CD14-positive monocyte (primary cell): ENCODE data around the gene PDPK1. TPM values are rescaled to one million over a fixed set of nuclear protein-coding genes. Genes with fewer than 3 reads are reported as not detected.

Experiments
- DNase-seq, 3 donors: peaks; one replicate each; pipeline ENCODE4 v3.0.0-alpha.2; 2011 to 2022
- H2AFZ ChIP-seq: 2 replicates; pipeline ENCODE4 v1.6.0; 2012; ENCODE audit warnings: mild to moderate bottlenecking, low read depth, low read length, inconsistent platforms; ENCODE audit not compliant: insufficient read depth, poor library complexity, severe bottlenecking
- H3K27ac ChIP-seq, 2 donors: 1 replicate in 1 of 2; 2 replicates in 1 of 2; pipeline ENCODE4 v1.5.1; 2012 to 2013; ENCODE audit warnings: low read length in 2 of 2, control low read depth in 1 of 2, inconsistent platforms in 1 of 2, low read depth in 1 of 2, mild to moderate bottlenecking in 1 of 2
- H3K27me3 ChIP-seq, 2 donors: one replicate each; pipeline versions ENCODE4 v1.6.0 to v1.6.1; 2011 to 2013; ENCODE audit warnings: low read length in 2 of 2; ENCODE audit not compliant: control insufficient read depth in 2 of 2, insufficient read depth in 2 of 2
- H3K36me3 ChIP-seq, 2 donors: replicated peaks in 1 of 2; 1 replicate in 1 of 2; 2 replicates in 1 of 2; pipeline versions ENCODE4 v1.5.1 to v1.6.1; 2012 to 2013; ENCODE audit warnings: low read length in 2 of 2, control low read depth in 1 of 2, inconsistent platforms in 1 of 2, mild to moderate bottlenecking in 1 of 2; ENCODE audit not compliant: insufficient read depth in 2 of 2, control insufficient read depth in 1 of 2
- H3K4me1 ChIP-seq, 2 donors: 1 replicate in 1 of 2; 2 replicates in 1 of 2; pipeline versions ENCODE4 v1.5.1 to v1.6.1; 2012 to 2013; ENCODE audit warnings: low read length in 2 of 2, control low read depth in 1 of 2, inconsistent platforms in 1 of 2, mild to moderate bottlenecking in 1 of 2, moderate library complexity in 1 of 2; ENCODE audit not compliant: insufficient read depth in 2 of 2, control insufficient read depth in 1 of 2
- H3K4me2 ChIP-seq: replicated peaks from 2 replicates; pipeline ENCODE3; 2012; ENCODE audit warnings: low read length, moderate library complexity, mild to moderate bottlenecking; ENCODE audit not compliant: poor library complexity, severe bottlenecking; ENCODE audit errors: extremely low read depth
- H3K4me3 ChIP-seq, 3 experiments: fragments of 200-600 bp in 1 of 3; sonication (generic) in 1 of 3; replicated peaks in 1 of 3; 1 replicate in 2 of 3; 2 replicates in 1 of 3; pipeline ENCODE4 v1.5.1; 2011 to 2013; ENCODE audit warnings: low read length in 3 of 3, mild to moderate bottlenecking in 3 of 3, control low read depth in 2 of 3, low read depth in 2 of 3, inconsistent platforms in 1 of 3, moderate library complexity in 1 of 3
- H3K79me2 ChIP-seq: 2 replicates; pipeline ENCODE4 v1.6.0; 2012; ENCODE audit warnings: mild to moderate bottlenecking, control low read depth, inconsistent platforms, low read length, moderate library complexity; ENCODE audit not compliant: insufficient read depth
- H3K9ac ChIP-seq: 2 replicates; pipeline ENCODE4 v1.6.0; 2017; ENCODE audit warnings: low read length, mild to moderate bottlenecking; ENCODE audit not compliant: insufficient read depth, poor library complexity, severe bottlenecking
- H3K9me3 ChIP-seq, 2 donors: replicated peaks in 1 of 2; 1 replicate in 1 of 2; 2 replicates in 1 of 2; pipeline versions ENCODE4 v1.5.1 to v1.6.1; 2012 to 2013; ENCODE audit warnings: low read length in 2 of 2, control low read depth in 1 of 2; ENCODE audit not compliant: control insufficient read depth in 1 of 2, insufficient read depth in 1 of 2
- H4K20me1 ChIP-seq: 2 replicates; pipeline ENCODE4 v1.6.0; 2012; ENCODE audit warnings: mild to moderate bottlenecking, low read length, control low read depth, moderate library complexity; ENCODE audit not compliant: insufficient read depth
- H3K27ac Mint-ChIP-seq, 7 donors: one replicate each; pipeline ENCODE4 v1.8.0; 2020; ENCODE audit warnings: mild to moderate bottlenecking in 7 of 7, mixed read lengths in 7 of 7, moderate library complexity in 6 of 7, inconsistent platforms in 2 of 7
- H3K27me3 Mint-ChIP-seq, 3 donors: one replicate each; pipeline ENCODE4 v1.8.0; 2021 to 2022; ENCODE audit warnings: low read depth in 3 of 3, mild to moderate bottlenecking in 3 of 3, mixed read lengths in 3 of 3, moderate library complexity in 3 of 3, inconsistent platforms in 1 of 3
- H3K36me3 Mint-ChIP-seq, 2 donors: one replicate each; pipeline ENCODE4 v1.8.0; 2020; ENCODE audit warnings: mixed read lengths in 2 of 2, inconsistent platforms in 1 of 2, mild to moderate bottlenecking in 1 of 2
- H3K4me1 Mint-ChIP-seq: one replicate; pipeline ENCODE4 v1.8.0; 2020; ENCODE audit warnings: mild to moderate bottlenecking, mixed read lengths
- H3K4me3 Mint-ChIP-seq, 2 donors: one replicate each; pipeline ENCODE4 v1.8.0; 2020; ENCODE audit warnings: mild to moderate bottlenecking in 2 of 2, mixed read lengths in 2 of 2, moderate library complexity in 1 of 2
- H3K9me3 Mint-ChIP-seq, 7 donors: one replicate each; pipeline ENCODE4 v1.8.0; 2020 to 2022; ENCODE audit warnings: mixed read lengths in 7 of 7, mild to moderate bottlenecking in 6 of 7, moderate library complexity in 6 of 7, inconsistent platforms in 2 of 7
- WGBS: methylation state at CpG from one replicate; pipeline ENCODE4 v1.1.5; 2013; ENCODE audit warnings: missing lambda C conversion rate; ENCODE audit not compliant: insufficient coverage; 5-methylcytosine and 5-hydroxymethylcytosine counted together
- intact Hi-C, 2 donors: fragments of 100-400 bp; cut with micrococcal nuclease; formaldehyde crosslinking; loops; one replicate each; pipeline versions ENCODE4 v1.15.0 to v1.15.1; 2023
- polyA plus RNA-seq, 3 donors: library from polyadenylated mRNA; depleted of rRNA in 1 of 3; unstranded in 2 of 3; stranded (reverse) in 1 of 3; fragments of 300-500 nt in 2 of 3; fragments of >200 nt in 1 of 3; fragmentation: Illumina TruSeq in 2 of 3; gene quantifications; 1 replicate in 2 of 3; 2 replicates in 1 of 3; pipeline ENCODE4 v1.2.3, GENCODE V29; 2012 to 2021
- TF ChIP-seq, protein P1 (sequence below): fragments of 200-600 bp; IDR thresholded peaks from one replicate; pipeline ENCODE4 v1.8.0; 2022; ENCODE audit warnings: antibody characterized with exemption, mild to moderate bottlenecking

The PDPK1 gene
- polyA plus RNA-seq, 3 donors = 35.6 to 45.9 (median 38.6) TPM

DNA sequence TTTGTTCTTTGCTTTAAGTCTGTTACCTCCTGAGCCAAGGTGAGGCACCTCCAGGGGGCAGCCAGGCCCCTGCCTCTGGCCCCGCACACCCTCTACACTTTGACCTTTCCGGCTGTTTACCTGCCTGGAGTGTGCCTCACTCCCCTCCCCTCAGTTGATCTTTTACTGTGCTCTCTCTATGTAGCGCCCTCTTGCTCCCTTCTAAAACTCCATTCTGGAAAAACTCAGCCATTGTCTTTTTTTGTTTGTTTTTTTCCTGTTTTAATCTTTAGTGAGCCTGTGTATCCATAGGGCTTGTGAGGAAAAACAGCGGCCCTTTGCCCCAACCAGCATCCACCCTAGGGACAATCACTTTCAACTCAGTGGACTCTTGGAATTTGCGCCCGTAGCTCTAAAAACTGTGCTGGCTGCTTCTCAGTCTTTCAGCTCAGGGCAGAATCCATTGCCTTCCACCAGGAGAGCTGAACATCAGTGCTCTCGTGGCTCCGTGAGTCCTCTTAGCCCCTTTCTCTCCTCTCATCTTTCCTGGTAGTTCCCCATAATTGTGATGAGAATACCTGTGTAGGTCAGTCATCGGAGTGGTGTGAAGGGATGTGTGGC lies 13.4 kb upstream of the PDPK1 start:
- WGBS = 93% methylated on average over 4 of the region's 9 CpGs
- peaks cover 0 to 2% (median 0%) of the 10 kb centered on the region in 7 donors for H3K9me3 Mint-ChIP-seq
- TF ChIP-seq, protein P1, sequence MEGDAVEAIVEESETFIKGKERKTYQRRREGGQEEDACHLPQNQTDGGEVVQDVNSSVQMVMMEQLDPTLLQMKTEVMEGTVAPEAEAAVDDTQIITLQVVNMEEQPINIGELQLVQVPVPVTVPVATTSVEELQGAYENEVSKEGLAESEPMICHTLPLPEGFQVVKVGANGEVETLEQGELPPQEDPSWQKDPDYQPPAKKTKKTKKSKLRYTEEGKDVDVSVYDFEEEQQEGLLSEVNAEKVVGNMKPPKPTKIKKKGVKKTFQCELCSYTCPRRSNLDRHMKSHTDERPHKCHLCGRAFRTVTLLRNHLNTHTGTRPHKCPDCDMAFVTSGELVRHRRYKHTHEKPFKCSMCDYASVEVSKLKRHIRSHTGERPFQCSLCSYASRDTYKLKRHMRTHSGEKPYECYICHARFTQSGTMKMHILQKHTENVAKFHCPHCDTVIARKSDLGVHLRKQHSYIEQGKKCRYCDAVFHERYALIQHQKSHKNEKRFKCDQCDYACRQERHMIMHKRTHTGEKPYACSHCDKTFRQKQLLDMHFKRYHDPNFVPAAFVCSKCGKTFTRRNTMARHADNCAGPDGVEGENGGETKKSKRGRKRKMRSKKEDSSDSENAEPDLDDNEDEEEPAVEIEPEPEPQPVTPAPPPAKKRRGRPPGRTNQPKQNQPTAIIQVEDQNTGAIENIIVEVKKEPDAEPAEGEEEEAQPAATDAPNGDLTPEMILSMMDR = no peak
- H3K27ac ChIP-seq = no peak overlapping the region
- H3K4me1 Mint-ChIP-seq = peaks cover 23% of the 10 kb centered on the region
- H3K4me3 Mint-ChIP-seq = no peak overlapping the region
- no peak overlapping the region for H3K4me2 ChIP-seq
- no peak overlapping the region for H2AFZ ChIP-seq
- peaks cover 87% of the 10 kb centered on the region for H4K20me1 ChIP-seq
- no peak overlapping the region for H3K4me3 ChIP-seq
- H3K9ac ChIP-seq = no peak overlapping the region
- peak overlapping the region in 2 of 7 donors; percentile 43 to 49 for H3K27ac Mint-ChIP-seq
- no peaks in the 10 kb centered on the region for H3K9me3 ChIP-seq
- no peaks in the 10 kb centered on the region for H3K27me3 ChIP-seq
- no peak for DNase-seq
- H3K36me3 ChIP-seq = peaks cover 62 to 73% of the 10 kb centered on the region in 2 donors
- H3K79me2 ChIP-seq = peaks cover 40% of the 10 kb centered on the region
- intact Hi-C loops = no loop called here
- no peaks in the 10 kb centered on the region for H3K27me3 Mint-ChIP-seq
- peaks cover 55 to 77% of the 10 kb centered on the region in 2 donors for H3K36me3 Mint-ChIP-seq
- peaks cover 14 to 16% of the 10 kb centered on the region in 2 donors for H3K4me1 ChIP-seq

DNA sequence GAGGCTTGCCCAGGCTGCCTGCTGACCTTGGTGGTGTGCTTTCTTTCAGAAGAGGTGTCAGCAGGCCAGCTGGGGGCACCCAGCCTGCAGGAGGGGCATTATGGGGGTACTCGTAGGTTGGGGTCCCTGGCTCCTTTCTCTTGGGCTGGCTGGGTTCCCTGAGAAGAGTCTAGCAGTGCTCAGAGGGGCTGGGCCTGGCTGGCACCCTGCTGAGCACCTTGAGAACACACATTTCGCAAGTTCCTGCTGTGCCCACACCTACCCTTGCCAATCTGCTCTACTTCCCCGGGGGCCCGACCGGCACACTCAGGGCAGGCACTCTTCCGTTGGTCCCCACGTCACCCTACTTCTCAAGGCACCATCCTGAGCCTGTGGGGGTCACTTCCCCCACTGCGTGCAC lies 11.7 kb upstream of the PDPK1 start:
- Histone ChIP-seq H2AFZ (no peak overlapping the region), H3K36me3 (peaks cover 69 to 85% of the 10 kb centered on the region in 2 donors), H3K9ac (no peak overlapping the region), H3K9me3 (no peaks in the 10 kb centered on the region), H3K79me2 (peaks cover 28% of the 10 kb centered on the region), H3K4me2 (no peak overlapping the region), H3K4me1 (peaks cover 9 to 22% of the 10 kb centered on the region in 2 donors), H3K27ac (no peak overlapping the region), H3K27me3 (no peaks in the 10 kb centered on the region), H4K20me1 (peaks cover 92% of the 10 kb centered on the region), H3K4me3 (no peak overlapping the region)
- H3K9me3 Mint-ChIP-seq = peaks cover 0 to 2% (median 0%) of the 10 kb centered on the region in 7 donors
- no peak overlapping the region for H3K4me3 Mint-ChIP-seq
- no peak for DNase-seq
- WGBS = 22% methylated on average over 8 of the region's 8 CpGs
- H3K27me3 Mint-ChIP-seq = no peaks in the 10 kb centered on the region
- peaks cover 19% of the 10 kb centered on the region for H3K4me1 Mint-ChIP-seq
- TF ChIP-seq, protein P1 = no peak
- peak overlapping the region in 2 of 7 donors; percentile 44 to 50 for H3K27ac Mint-ChIP-seq
- H3K36me3 Mint-ChIP-seq = peaks cover 60 to 79% of the 10 kb centered on the region in 2 donors
- intact Hi-C loops = no loop called here
